ENCODE data around the gene RAD51C.
A peak's percentile ranks its signal among the peaks of the same experiment; 100 is the strongest.
"Not testable (repeated sequence)": the region's sequence is repeated elsewhere in the genome, so short reads cannot be mapped to it uniquely, and the experiment has no call there.

Gene RAD51C

DNA sequence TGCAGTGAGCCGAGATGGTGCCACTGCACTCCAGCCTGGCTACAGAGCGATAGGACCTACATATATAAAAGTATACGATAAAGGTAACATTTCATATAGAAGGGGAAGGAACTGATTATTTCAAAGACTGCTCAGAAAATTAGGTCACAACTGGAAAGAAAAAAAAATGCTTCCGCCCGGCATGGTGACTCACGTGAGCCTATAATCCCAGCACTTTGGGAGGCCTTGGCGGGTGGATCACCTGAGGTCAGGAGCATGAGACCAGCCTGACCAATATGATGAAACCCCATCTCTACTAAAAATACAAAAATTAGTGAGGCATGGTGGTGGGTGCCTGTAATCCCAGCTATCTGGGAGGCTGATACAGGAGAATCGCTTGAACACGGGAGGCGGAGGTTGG, 8.4 kb upstream of the RAD51C start:
- no peak for DNase-seq (ENCODE audit: low spot score)

DNA sequence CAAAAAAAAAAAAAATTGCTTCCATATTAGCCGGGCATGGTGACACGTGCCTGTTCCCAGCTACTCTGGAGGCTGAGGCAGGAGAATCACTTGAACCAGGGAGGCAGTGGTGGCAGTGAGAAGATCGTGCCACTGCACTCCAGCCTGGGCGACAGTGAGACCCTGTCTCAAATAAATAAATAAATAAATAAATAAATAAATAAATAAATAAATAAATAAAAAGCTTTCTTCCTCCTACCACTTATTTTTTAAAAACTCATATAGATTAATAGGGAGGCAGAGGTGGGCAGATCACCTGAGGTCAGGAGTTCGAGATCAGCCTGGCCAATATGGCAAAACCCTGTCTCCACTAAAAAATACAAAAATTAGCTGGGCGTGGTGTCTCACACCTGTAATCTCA, 7.9 kb upstream of the RAD51C start:
- not testable (repeated sequence) for DNase-seq (ENCODE audit: low spot score)

DNA sequence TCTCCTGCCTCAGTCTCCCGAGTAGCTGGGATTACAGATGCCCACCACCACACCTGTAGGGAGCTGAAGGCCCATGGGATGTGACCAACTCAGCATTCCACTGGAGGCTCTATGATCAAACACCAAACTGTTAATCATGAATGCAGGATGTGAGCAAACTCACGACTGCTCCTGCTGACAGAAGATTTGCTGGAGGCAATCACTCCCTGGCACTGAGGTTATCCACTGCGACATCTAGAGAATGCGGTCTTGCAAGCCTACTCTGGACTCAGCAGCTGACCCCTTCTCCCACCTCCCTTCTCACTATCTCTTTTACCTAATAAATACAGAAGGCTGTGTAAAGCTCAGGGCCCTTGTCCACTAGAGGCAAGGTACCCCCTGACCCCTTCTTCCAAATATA, 5.4 kb upstream of the RAD51C start:
- no peak for DNase-seq (ENCODE audit: low spot score)

DNA sequence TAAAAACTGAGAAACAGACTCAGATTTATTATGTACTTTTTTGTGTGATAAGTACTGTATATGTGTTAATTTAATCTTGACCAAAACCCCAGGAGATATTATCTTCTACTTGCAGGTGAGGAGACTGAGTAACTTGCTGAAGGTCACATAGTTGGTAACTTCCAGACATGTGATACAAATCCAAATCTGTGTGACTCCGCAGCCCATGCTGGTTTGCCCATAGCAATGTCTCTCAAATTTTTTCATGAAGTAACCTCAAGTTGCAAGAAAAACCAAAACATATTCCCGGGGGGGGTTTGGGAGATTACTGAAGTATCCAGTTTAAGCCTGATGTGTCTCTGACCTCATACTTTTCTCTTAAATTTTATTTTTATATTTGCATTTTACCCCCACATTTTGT, 3.9 kb upstream of the RAD51C start:
- DNase-seq (ENCODE audit: low spot score) = no peak

DNA sequence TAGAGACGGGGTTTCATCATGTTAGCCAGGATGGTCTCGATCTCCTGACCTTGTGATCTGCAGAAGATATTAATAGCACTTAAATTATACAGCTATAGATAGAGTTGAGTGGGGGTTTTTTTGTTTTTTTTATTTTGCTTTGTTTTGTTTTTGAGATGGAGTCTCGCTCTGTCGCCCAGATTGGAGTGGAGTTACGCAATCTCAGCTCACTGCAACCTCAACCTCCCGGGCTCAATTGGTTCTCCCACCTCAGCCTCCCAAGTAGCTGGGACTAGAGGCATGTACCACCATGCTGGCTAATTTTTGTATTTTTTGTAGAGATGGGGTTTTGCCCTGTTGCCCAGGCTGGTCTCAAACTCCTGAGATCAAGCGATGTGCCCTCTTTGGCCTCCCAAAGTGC, 2.4 kb upstream of the RAD51C start:
- DNase-seq (ENCODE audit: low spot score) = not testable (repeated sequence)

DNA sequence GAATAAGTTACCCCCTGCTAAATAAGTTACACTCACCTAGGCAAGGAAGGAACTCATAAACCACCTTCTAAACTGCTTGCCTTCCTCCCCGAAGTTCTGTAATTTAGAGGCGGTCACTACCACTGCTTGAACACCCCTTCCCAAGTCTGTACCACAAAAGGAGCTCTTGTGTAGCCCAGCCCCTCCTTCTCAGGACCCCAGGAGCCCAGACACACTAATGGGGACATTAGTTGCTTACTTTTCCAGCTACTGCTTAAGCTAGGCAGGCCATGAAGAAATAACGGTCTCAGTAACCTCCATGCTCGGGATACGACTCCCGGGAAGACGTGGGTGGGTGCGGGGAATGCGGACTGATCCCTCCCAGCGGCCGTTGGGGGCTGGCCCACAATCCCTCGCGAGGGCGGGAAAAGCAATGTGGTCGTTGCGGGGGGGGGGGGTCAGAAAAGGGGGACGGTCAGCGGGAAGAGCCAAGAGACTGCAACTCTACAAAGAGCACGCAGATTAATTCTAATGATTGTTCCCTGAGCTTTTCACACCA, 632 bp upstream of the RAD51C start, which contains the start of gene TEX14:
TEX14 (minus strand) TSS at position 345 of the 538 bp plus-strand sequence. CDS start 40,044 bp downstream, outside the sequence.
- peak; percentile 47 for DNase-seq (ENCODE audit: low spot score)

DNA sequence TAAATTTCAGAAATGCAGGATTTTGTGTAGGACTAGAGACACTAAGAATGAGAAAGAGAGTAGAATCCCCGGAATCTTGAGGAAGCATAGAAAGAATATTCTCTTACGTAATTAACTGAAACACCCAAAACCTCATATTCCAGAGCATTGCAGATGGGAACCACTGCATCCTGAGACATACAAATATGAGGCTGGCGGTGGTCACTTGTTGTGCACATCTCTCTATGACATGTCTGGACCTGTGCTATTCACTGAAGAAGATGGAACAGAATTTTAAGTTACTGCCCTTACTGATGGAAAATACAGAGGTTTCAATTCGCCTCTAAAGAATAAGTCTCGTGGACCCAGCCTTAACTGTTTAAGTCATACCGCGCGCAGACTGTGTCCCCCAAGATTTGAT, 806 bp downstream of the RAD51C start:
- DNase-seq (ENCODE audit: low spot score) = no peak

DNA sequence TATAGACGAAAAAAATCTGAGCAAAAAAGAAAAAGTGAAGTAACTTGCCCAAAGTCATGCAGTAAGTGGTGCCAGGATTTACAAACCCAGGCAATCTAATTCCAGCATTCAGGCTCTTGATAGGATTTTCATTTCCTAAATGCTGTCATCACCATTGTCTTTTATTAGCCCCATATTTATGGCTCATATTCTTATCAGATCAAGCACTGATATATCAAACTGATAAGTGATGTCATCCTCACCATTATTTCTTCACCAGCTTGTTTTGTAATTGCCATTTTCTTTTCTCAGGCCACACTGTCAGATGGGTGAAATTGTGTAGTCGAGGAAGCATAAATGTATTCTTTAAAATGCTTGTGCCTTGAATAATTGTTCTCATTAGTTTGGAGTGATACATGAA, 1.3 kb downstream of the RAD51C start:
- no peak for DNase-seq (ENCODE audit: low spot score)

DNA sequence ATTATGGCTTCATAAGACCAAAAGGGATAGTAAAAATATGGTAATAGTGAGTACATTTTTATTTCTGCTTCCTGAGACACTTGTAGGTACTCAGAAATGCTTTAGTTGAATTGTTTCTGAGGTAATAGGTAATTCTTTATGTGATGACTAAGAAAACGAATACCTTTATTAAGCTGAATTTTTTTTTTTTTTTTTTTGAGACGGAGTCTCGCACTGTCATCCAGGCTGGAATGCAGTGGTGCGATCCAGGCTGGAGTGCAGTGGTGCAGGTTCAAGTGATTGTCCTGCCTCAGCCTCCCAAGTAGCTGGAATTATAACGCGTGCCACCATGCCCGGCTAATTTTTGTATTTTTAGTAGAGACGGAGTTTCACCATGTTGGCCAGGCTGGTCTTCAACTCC, 1.9 kb downstream of the RAD51C start:
- DNase-seq (ENCODE audit: low spot score) = no peak

DNA sequence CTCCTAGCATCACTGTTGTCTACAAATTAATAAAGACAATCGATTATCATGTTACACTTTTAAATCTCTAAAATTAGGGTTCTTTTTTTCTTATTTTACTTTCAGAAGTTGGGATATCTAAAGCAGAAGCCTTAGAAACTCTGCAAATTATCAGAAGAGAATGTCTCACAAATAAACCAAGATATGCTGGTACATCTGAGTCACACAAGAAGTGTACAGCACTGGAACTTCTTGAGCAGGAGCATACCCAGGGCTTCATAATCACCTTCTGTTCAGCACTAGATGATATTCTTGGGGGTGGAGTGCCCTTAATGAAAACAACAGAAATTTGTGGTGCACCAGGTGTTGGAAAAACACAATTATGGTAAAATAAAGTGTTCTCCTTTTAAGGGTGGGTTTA, 2.4 kb downstream of the RAD51C start:
- DNase-seq (ENCODE audit: low spot score) = no peak

DNA sequence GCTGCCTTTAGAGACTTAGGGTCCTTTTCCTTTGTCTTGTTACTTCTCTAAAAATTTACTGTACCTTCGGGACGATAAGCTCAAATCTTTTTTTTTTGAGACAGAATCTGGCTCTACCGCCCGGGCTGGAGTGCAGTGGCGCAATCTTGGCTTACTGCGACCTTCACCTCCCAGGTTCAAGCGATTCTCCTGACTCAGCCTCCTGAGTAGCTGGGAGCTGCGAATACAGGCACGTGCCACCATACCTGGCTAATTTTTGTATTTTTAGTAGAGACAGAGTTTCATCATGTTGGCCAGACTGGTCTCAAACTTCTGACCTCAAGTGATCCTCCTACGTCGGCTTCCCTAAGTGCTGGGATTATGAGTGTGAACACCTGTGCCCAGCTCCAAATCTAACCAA, 7.4 kb downstream of the RAD51C start:
- no peak for DNase-seq (ENCODE audit: low spot score)

DNA sequence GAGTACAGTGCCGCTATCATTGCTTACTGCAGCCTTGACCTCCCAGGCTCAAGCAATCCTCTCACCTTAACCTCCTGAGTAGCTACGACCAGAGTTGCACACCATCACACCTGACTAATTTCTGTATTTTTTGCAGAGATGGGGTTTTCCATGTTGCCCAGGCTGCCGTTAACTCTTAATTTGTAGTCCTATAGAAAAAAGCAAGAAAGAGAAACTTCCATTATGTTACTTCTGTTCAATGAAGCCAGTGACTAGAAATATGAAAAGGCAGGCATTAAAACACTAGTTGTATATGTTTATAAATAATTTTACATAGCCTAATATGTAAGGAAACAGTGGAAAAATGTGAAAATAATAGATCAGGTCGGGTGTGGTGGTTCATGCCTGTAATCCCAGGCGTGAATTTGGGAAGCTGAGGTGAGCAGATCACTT, 9.7 kb downstream of the RAD51C start:
- DNase-seq (ENCODE audit: low spot score) = no peak

DNA sequence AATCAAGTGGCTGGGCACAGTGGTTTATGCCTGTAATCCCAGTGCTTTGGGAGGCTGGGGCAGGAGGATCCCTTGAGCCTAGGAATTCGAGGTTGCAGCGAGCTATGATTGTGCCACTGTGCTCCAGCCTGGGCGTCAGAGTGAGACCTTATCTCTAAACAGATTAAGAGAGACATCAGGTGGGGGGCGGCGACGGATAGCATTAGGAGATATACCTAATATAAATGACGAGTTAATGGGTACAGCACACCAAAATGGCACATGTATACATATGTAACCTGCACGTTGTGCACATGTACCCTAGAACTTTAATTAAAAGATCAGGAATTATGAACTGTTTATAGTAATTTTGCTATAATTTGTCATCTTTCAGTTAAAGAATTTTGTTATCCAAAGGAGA, 10.3 kb downstream of the RAD51C start:
- no peak for DNase-seq (ENCODE audit: low spot score)

DNA sequence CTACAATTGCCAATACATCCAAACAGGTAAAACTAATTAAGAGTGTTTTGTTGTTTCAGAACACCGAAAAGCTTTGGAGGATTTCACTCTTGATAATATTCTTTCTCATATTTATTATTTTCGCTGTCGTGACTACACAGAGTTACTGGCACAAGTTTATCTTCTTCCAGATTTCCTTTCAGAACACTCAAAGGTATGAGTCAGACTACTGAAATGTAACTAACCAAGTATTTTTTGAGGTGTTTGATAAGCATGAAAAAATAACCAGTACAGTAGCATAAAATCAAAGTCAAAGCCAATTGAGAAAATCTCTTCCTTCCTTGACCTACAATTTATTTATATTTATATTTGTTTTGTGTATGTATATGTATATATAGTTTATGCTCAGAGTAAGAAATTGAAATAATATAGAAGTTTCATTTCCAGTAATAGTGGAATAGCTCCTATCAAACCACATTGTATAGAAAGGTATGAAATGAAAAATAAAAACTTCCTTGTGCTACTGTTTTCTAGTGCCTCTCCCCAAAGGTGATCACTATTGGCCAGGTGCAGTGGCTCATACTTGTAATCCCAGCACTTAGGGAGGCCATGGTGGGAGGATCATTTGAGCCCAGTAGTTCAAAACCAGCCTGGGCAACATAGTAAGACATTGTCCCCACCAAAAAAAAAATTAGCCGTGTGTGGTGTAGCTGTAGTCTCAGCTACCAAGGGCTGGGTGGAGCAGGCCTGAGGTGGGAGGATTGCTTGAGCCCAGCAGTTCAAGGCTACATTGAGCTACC, 10.9 kb downstream of the RAD51C start:
- no peak for DNase-seq (ENCODE audit: low spot score)

DNA sequence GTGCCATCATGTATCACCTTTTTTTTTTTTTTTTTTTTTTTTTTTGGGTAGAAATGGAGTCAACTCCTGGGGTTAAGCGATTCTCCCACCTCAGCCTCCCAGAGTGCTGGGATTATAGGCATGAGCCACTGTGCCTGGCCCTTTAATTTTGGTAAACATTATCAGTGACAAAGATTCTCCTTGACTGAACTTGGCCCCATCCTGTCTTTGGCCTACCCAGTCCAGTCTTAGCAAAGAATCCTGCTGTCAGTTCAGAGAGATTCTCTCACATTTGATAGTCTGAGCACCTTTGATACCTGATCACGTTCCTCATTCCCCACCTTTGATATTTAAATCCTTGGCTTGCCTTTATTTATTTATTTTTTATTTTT, 11.5 kb downstream of the RAD51C start:
- no peak for DNase-seq (ENCODE audit: low spot score)

DNA sequence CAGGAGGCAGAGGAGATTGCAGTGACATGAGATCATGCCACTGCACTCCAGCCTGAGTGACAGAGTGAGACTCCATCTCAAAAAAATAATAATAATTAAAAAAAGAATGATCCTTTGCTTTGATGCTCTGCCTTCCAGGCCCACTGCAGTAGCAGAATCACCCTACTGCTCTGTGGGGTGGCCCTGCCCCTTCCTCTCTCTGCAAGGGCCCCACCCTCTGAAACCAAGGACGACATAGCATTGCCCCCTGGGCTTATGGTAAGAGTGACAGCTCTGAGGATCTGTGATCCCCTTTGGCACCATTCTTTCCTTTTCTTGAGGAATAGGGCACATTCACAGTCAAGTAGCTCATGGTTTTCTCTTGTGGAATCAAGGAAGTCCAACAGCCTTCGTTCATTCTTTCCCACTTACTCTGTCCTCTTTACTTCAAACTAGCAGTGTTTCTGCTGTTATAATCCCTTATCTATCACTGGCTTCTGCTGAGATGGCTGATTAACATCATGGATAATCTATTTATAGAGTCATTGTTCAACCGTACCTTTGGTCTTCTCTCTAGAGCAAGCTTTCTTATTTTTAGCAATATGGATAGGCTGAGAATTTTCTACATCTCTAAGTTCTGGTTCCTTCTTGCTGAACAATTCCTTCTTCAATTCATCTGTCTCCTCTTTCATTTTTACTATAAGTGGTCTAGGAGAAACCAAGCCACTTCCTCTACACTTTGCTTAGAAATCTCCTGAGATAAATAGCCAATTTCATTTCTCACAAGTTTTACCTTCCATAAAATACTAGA, 14.1 kb downstream of the RAD51C start:
- no peak for DNase-seq (ENCODE audit: low spot score)

DNA sequence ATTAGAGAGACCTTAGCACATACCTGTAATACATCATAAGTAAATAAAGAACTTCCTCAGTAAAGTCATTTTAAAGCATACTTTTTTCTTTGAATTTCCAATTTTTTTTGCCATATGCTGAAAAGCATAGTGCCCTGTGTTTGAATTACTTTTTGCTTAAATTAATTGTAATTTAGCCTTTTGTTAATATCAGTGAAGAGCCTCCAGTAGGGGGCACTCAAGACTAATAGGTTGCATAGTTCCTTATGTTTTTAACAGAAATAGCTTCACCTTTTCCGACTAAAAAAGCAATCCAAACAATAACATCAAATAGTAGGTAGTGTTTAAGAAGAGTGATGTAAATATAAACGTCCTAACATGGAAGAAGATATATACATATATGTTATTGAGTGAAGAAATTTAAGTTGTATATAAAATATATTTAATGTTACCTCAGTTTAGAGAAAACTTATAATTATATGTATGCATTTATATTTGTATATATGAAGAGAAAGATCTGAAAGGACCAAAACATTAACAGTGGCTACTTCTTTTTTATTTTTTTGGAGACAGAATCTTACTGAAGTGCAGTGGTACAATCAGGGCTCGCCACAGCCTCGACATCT, 18.6 kb downstream of the RAD51C start:
- DNase-seq (ENCODE audit: low spot score) = peak; percentile 38

DNA sequence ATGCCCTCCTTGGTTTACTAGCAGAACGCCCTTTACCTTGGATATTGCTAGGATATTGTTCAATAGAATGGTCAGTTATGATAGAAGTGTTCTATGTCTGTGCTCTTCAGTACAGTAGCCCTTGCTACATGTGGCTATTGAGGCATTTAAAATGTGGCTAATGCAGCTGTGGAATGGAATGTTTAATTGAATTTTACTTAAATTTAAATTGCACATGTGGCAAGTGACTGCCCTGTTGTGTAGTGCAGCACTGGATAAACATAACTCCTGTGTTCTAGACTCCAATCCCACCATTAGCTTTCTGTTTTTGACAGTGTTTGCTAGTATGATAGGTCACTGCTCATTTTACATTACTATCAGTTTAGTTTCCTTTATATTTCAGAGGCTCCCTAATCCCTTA, 29.9 kb downstream of the RAD51C start:
- no peak for DNase-seq (ENCODE audit: low spot score)

DNA sequence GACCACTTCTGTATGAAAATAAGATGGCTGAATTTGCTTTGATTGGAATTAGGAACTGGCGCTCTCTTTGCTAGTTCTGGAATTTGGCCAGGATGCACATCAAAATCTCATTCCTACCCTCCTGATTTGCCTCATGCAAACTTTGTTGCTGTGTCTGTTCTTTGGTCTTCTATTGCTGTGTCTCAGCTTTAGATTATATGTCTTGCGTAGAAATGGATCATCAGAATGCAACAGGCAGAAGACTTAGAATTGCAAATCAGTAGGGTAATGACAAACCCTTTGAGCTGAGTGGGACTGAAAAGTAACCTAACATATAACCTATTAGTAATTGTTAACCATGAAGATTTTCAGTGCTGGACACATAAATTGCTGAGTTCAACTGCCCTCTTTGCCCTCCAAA, 30.3 kb downstream of the RAD51C start:
- no peak for DNase-seq (ENCODE audit: low spot score)

DNA sequence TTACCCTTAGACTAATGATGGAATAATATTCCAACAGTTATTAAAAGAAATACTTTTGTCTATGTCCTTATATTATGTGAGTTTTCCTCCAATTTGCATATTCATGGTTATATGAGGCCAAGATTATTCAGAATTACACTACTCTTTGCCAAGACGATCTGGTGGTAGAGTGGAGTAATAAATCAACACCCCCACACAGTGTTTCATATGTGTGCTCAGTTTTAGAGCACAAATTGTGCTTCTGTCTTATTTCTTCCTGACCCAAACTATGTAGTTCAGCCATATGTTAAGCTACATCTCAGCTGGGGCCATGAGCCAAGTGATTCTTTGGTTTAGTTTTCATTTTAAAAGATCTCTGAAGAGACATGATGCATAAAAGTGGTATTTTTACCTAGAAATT, 36.4 kb downstream of the RAD51C start:
- no peak for DNase-seq (ENCODE audit: low spot score)

DNA sequence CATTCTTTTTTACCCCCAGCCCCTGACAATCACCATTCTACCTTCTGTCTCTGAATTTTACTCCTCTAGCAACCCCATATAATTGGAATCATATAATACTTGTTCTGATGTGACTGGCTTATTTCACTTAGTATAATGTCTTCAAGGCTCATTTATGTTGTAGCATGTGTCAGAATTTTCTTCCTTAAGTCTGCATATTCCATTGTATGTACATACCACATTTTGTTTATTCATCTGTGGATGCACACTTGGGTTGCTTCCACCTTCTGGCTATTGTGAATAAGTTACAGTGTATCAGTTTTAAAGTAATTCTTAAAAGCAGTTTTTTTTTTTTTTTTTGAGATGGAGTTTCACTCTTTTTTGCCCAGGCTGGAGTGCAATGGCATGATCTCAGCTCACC, 38.5 kb downstream of the RAD51C start:
- DNase-seq (ENCODE audit: low spot score) = no peak

DNA sequence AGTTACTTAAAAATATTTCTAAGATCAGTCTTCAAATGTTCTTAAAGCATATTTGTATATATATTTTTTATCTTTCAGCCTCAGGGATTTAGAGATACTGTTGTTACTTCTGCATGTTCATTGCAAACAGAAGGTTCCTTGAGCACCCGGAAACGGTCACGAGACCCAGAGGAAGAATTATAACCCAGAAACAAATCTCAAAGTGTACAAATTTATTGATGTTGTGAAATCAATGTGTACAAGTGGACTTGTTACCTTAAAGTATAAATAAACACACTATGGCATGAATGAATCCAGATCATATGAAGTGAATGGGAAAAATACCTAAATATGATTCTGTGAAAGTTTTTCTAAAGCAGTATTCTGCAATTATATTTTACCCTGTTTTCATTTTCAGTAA, 41.6 kb downstream of the RAD51C start:
- DNase-seq (ENCODE audit: low spot score) = no peak

DNA sequence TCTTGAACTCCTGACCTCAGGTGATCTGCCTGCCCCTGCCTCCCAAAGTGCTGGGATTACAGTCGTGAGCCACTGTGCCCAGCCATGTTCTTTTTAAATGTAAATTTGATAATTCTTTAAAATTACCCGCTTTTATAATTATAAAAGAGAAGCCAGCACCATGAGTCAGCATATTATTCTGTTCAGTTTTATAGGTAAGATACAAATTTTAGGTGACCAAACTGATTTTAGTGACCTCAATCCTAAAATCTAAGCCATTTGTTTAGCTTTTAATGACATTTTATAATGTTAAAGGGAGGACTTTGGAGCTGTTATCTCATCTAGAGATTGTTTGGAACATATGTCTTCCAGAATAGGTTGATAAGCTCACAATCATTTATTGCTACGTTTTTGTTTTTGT, 42.4 kb downstream of the RAD51C start:
- DNase-seq (ENCODE audit: low spot score) = no peak

All from D341Med (cell line).